NCI-H748 (cell line): ENCODE measurements around the gene KDM7A.
"Not testable (repeated sequence)": the region's sequence is repeated elsewhere in the genome, so short reads cannot be mapped to it uniquely, and the experiment has no call there.

Source experiments
- DNase-seq: peaks from one replicate; lab custom pipeline; 2025; ENCODE audit not compliant: unreplicated experiment; lab: John Stamatoyannopoulos, UW

The KDM7A gene

GRCh38 chr7:140160308-140160707, 16.5 kb downstream of the KDM7A start:
- DNase-seq = no peak

GRCh38 chr7:140159497-140159896, 17.3 kb downstream of the KDM7A start:
- DNase-seq = no peak

GRCh38 chr7:140156460-140157080, 20.2 kb downstream of the KDM7A start:
- no peak for DNase-seq

GRCh38 chr7:140155428-140155827, 21.4 kb downstream of the KDM7A start:
- DNase-seq = no peak

- no peak for DNase-seq
Observed at GRCh38 chr7:140153666-140154161, 23.1 kb downstream of the KDM7A start.

GRCh38 chr7:140146574-140146973, 30.2 kb downstream of the KDM7A start:
- no peak for DNase-seq

- DNase-seq = no peak
Observed at GRCh38 chr7:140145709-140146108, 31.1 kb downstream of the KDM7A start.

- no peak for DNase-seq
Observed at GRCh38 chr7:140144821-140145220, 32.0 kb downstream of the KDM7A start.

GRCh38 chr7:140143997-140144396, 32.8 kb downstream of the KDM7A start:
- no peak for DNase-seq

- DNase-seq = no peak
Observed at GRCh38 chr7:140142031-140142430, 34.8 kb downstream of the KDM7A start.

- DNase-seq = no peak
Observed at GRCh38 chr7:140141256-140141655, 35.5 kb downstream of the KDM7A start.

- DNase-seq = no peak
Observed at GRCh38 chr7:140137078-140137477, 39.7 kb downstream of the KDM7A start.

GRCh38 chr7:140136073-140136472, 40.7 kb downstream of the KDM7A start:
- DNase-seq = no peak

- DNase-seq = no peak
Observed at GRCh38 chr7:140134039-140134438, 42.7 kb downstream of the KDM7A start.

GRCh38 chr7:140127360-140128127, 49.2 kb downstream of the KDM7A start:
- DNase-seq = no peak

- DNase-seq = no peak
Observed at GRCh38 chr7:140126435-140127034, 50.2 kb downstream of the KDM7A start.

- DNase-seq = no peak
Observed at GRCh38 chr7:140122965-140123364, 53.8 kb downstream of the KDM7A start.

- no peak for DNase-seq
Observed at GRCh38 chr7:140121326-140121725, 55.5 kb downstream of the KDM7A start.

- DNase-seq = not testable (repeated sequence)
Observed at GRCh38 chr7:140114817-140115216, 62.0 kb downstream of the KDM7A start.

- DNase-seq = not testable (repeated sequence)
Observed at GRCh38 chr7:140108777-140109176, 68.0 kb downstream of the KDM7A start.

- DNase-seq = no peak
Observed at GRCh38 chr7:140096459-140096858, 80.3 kb downstream of the KDM7A start.

GRCh38 chr7:140093375-140093774, 83.4 kb downstream of the KDM7A start:
- DNase-seq = no peak
